DOHH2 (cell line): Measurements from ENCODE around the gene ZNF609.

Experiments used
- H3F3A ChIP-seq: fragments of 200-600 bp; sonication (generic), shearing (Covaris generic); 2 replicates; pipeline ENCODE4 v1.6.0; 2016; ENCODE audit warnings: antibody characterized with exemption, mild to moderate bottlenecking; ENCODE audit not compliant: control insufficient read depth, insufficient read depth
- H3K27ac ChIP-seq: fragments of 200-600 bp; sonication (generic); 2 replicates; pipeline ENCODE4 v1.5.1; 2014; ENCODE audit warnings: low read depth, mild to moderate bottlenecking, low read length, moderate library complexity
- H3K27me3 ChIP-seq: fragments of 200-600 bp; sonication (generic); 2 replicates; pipeline ENCODE4 v1.6.1; 2014; ENCODE audit warnings: mild to moderate bottlenecking, low read length, mixed read lengths; ENCODE audit not compliant: control insufficient read depth
- H3K36me3 ChIP-seq: fragments of 200-600 bp; sonication (generic); 2 replicates; pipeline ENCODE4 v1.6.1; 2014; ENCODE audit warnings: mild to moderate bottlenecking, low read length, moderate library complexity, mixed read lengths; ENCODE audit not compliant: control insufficient read depth
- H3K4me1 ChIP-seq: fragments of 200-600 bp; sonication (generic); 2 replicates; pipeline ENCODE4 v1.6.1; 2014; ENCODE audit warnings: mild to moderate bottlenecking, low read length, mixed read lengths; ENCODE audit not compliant: control insufficient read depth
- H3K4me2 ChIP-seq: fragments of 200-600 bp; sonication (generic); 2 replicates; pipeline ENCODE4 v1.6.0; 2014; ENCODE audit warnings: mild to moderate bottlenecking, low read length, moderate library complexity
- H3K4me3 ChIP-seq: fragments of 200-600 bp; sonication (generic); 2 replicates; pipeline ENCODE4 v1.5.1; 2014; ENCODE audit warnings: mild to moderate bottlenecking, low read length, mixed read lengths
- H3K79me2 ChIP-seq: fragments of 200-600 bp; sonication (generic); 2 replicates; pipeline ENCODE4 v1.6.1; 2014; ENCODE audit warnings: mild to moderate bottlenecking, low read length, mixed read lengths; ENCODE audit not compliant: control insufficient read depth
- H3K9me2 ChIP-seq: fragments of 200-600 bp; sonication (generic); replicated peaks from 2 replicates; pipeline ENCODE4 v1.6.1; 2014; ENCODE audit warnings: mild to moderate bottlenecking, low read length, mixed read lengths; ENCODE audit not compliant: control insufficient read depth
- H3K9me3 ChIP-seq: fragments of 200-600 bp; sonication (generic); 2 replicates; pipeline ENCODE4 v1.6.1; 2014; ENCODE audit warnings: antibody characterized with exemption, low read length, mixed read lengths; ENCODE audit not compliant: control insufficient read depth, insufficient read depth
- H4K20me1 ChIP-seq: fragments of 200-600 bp; sonication (generic); 2 replicates; pipeline ENCODE4 v1.6.0; 2014; ENCODE audit warnings: low read depth, mild to moderate bottlenecking, antibody characterized with exemption, low read length, moderate library complexity; ENCODE audit not compliant: control insufficient read depth, insufficient read depth
- CTCF ChIP-seq: fragments of 200-600 bp; sonication (generic); IDR thresholded peaks from one replicate; pipeline ENCODE4 v1.5.1; 2014; ENCODE audit warnings: antibody characterized with exemption, mild to moderate bottlenecking, low read depth, low read length; ENCODE audit not compliant: poor library complexity, severe bottlenecking
- EZH2phosphoT487 ChIP-seq: fragments of 200-600 bp; sonication (generic); IDR thresholded peaks from 2 replicates; pipeline ENCODE4 v1.6.1; 2017; ENCODE audit warnings: borderline replicate concordance, mild to moderate bottlenecking, antibody characterized with exemption, low read length, moderate library complexity, mixed read lengths

ZNF609 gene

GRCh38 chr15:64614519-64614918 is 154.1 kb downstream of the ZNF609 start:
- Histone ChIP-seq H3K4me1 (peaks cover 5% of the 10 kb centered on the region), H3K36me3 (no peaks in the 10 kb centered on the region), H3K79me2 (peaks cover 25% of the 10 kb centered on the region; the same call in 1 of the 2 replicates), H3K4me3 (no peak overlapping the region), H3K9me3 (no peaks in the 10 kb centered on the region), H3K9me2 (no peaks in the 10 kb centered on the region), H3K4me2 (no peak overlapping the region), H3K27me3 (no peaks in the 10 kb centered on the region), H4K20me1 (no peaks in the 10 kb centered on the region), H3K27ac (no peak overlapping the region), H3F3A (peaks cover 3% of the 10 kb centered on the region; the same call in 1 of the 2 replicates)
- TF ChIP-seq CTCF (no peak), EZH2phosphoT487 (no peak)

GRCh38 chr15:64617727-64618126 is 157.3 kb downstream of the ZNF609 start:
- Histone ChIP-seq H3K27ac (no peak overlapping the region), H4K20me1 (no peaks in the 10 kb centered on the region), H3K9me2 (no peaks in the 10 kb centered on the region), H3F3A (peaks cover 9% of the 10 kb centered on the region; the same call in 1 of the 2 replicates), H3K36me3 (peaks cover 1% of the 10 kb centered on the region; the same call in 1 of the 2 replicates), H3K4me2 (no peak overlapping the region), H3K4me1 (peaks cover 31% of the 10 kb centered on the region), H3K79me2 (peaks cover 36% of the 10 kb centered on the region), H3K4me3 (no peak overlapping the region), H3K9me3 (no peaks in the 10 kb centered on the region), H3K27me3 (no peaks in the 10 kb centered on the region)
- no peak for TF ChIP-seq EZH2phosphoT487
- TF ChIP-seq CTCF: no peak

- no peaks in the 10 kb centered on the region for H3K9me2 ChIP-seq
- no peak for TF ChIP-seq CTCF
- no peak for TF ChIP-seq EZH2phosphoT487
- H3K4me3 ChIP-seq: no peak overlapping the region
- H3K79me2 ChIP-seq: peaks cover 34% of the 10 kb centered on the region
- no peaks in the 10 kb centered on the region for H3K27me3 ChIP-seq
- H3K36me3 ChIP-seq: peaks cover 5% of the 10 kb centered on the region
- no peak overlapping the region for H3K4me2 ChIP-seq
- no peak overlapping the region for H3K27ac ChIP-seq
- peaks cover 9% of the 10 kb centered on the region; the same call in 1 of the 2 replicates for H3F3A ChIP-seq
- H3K4me1 ChIP-seq: peaks cover 35% of the 10 kb centered on the region
- no peaks in the 10 kb centered on the region for H4K20me1 ChIP-seq
- no peaks in the 10 kb centered on the region for H3K9me3 ChIP-seq
Measured at GRCh38 chr15:64618138-64618537, 157.8 kb downstream of the ZNF609 start.
